ENCODE data around the gene METTL25. TPM values are rescaled to one million over a fixed set of nuclear protein-coding genes. Genes with fewer than 3 reads are reported as not detected.

The METTL25 gene
- total RNA-seq, 2 donors from 2014 or later, result 16.0 to 20.8 TPM

DNA sequence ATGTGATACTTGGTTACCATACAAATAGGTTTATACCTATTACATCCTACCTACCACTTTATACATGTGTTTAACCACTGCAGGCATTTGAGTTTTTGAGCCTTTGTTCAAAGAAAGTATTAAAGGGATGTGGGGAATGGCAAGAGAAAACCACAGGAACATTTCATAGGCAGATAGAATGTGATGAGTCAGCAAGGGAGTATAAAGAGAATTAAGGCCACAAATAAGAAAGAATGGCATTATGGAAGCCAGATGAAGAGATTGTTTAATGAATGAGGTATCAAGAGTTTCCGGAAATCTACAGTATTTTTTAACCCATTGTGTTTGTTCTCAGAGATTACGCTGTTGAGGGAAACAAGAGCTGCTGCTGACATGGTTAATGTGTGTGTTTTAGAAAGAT is 66.9 kb downstream of the METTL25 start:
- Histone ChIP-seq H3K9me3 (no peaks in the 10 kb centered on the region), H3K36me3 (no peaks in the 10 kb centered on the region), H3K4me1 (replicated peaks) (no peaks in the 10 kb centered on the region), H3K4me3 (no peak overlapping the region), H3K27me3 (replicated peaks; ENCODE audit: insufficient read depth) (no peaks in the 10 kb centered on the region), H3K27ac (no peak overlapping the region)
- intact Hi-C loops (cut with DNase I), result no loop called here
- DNase-seq (ENCODE audit: low spot score), result no peak
- TF ChIP-seq POLR2A (IDR thresholded peaks at IDR 0.05), result no peak
- no peak for TF ChIP-seq POLR2AphosphoS5 (IDR thresholded peaks at IDR 0.05)
- TF ChIP-seq, protein P1, sequence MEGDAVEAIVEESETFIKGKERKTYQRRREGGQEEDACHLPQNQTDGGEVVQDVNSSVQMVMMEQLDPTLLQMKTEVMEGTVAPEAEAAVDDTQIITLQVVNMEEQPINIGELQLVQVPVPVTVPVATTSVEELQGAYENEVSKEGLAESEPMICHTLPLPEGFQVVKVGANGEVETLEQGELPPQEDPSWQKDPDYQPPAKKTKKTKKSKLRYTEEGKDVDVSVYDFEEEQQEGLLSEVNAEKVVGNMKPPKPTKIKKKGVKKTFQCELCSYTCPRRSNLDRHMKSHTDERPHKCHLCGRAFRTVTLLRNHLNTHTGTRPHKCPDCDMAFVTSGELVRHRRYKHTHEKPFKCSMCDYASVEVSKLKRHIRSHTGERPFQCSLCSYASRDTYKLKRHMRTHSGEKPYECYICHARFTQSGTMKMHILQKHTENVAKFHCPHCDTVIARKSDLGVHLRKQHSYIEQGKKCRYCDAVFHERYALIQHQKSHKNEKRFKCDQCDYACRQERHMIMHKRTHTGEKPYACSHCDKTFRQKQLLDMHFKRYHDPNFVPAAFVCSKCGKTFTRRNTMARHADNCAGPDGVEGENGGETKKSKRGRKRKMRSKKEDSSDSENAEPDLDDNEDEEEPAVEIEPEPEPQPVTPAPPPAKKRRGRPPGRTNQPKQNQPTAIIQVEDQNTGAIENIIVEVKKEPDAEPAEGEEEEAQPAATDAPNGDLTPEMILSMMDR (IDR thresholded peaks at IDR 0.05), result no peak
- WGBS, result 55% methylated on average over 2 of the region's 2 CpGs

DNA sequence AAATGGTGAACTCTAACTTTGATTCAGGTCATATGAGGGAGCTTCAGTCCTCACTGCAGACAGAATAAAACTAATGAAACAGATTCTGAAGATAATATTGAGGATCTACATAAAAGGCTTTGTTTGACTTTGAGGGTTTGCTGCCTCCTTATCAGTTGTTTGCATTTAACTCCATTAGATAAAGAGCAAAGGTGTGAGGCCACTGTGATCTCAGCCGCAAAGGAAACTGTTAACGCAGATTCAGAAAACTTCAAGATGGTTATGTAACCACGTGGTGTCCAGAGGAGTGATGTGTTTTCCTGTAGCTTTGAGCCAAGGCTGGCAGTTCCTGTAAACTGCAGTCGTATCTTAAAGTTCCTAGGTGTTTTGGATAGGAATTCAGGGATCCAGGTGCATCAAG is 67.8 kb downstream of the METTL25 start:
- H3K9me3 ChIP-seq, result no peaks in the 10 kb centered on the region
- 35% methylated on average over 4 of the region's 4 CpGs for WGBS
- TF ChIP-seq POLR2A (IDR thresholded peaks at IDR 0.05), result no peak
- TF ChIP-seq POLR2AphosphoS5 (IDR thresholded peaks at IDR 0.05), result no peak
- TF ChIP-seq, protein P1 (IDR thresholded peaks at IDR 0.05), result no peak
- H3K4me1 ChIP-seq (replicated peaks), result no peaks in the 10 kb centered on the region
- no peak overlapping the region for H3K27ac ChIP-seq
- H3K36me3 ChIP-seq, result no peaks in the 10 kb centered on the region
- no peak overlapping the region for H3K4me3 ChIP-seq
- DNase-seq (ENCODE audit: low spot score), result no peak
- intact Hi-C loops (cut with DNase I), result no loop called here
- no peaks in the 10 kb centered on the region for H3K27me3 ChIP-seq (replicated peaks; ENCODE audit: insufficient read depth)

DNA sequence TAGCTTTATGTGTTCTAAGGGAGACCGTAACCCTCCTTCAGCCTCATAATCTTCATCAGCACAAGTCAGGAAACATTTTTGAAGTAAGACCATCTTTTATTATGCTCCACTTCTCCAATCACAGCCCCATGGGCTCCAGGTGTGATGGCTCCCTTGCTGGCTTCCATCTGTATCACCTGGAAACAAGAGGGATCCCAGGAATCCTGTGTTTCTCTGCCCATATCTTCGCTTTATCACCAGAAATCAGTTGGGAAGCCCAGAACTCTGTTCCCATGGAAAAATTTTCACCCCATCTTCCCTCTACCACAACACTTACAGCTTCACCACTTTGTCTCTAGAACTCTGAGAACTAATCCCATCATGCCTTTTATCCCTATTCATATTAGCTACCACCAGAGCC is 68.3 kb downstream of the METTL25 start:
- Histone ChIP-seq H3K9me3 (no peaks in the 10 kb centered on the region), H3K27ac (no peak overlapping the region), H3K4me3 (no peak overlapping the region), H3K4me1 (replicated peaks) (no peaks in the 10 kb centered on the region), H3K36me3 (no peaks in the 10 kb centered on the region), H3K27me3 (replicated peaks; ENCODE audit: insufficient read depth) (no peaks in the 10 kb centered on the region)
- TF ChIP-seq POLR2AphosphoS5 (IDR thresholded peaks at IDR 0.05) (no peak), POLR2A (IDR thresholded peaks at IDR 0.05) (no peak)
- TF ChIP-seq, protein P1 (IDR thresholded peaks at IDR 0.05), result no peak
- 92% methylated on average over 2 of the region's 2 CpGs for WGBS
- intact Hi-C loops (cut with DNase I), result no loop called here
- no peak for DNase-seq (ENCODE audit: low spot score)

DNA sequence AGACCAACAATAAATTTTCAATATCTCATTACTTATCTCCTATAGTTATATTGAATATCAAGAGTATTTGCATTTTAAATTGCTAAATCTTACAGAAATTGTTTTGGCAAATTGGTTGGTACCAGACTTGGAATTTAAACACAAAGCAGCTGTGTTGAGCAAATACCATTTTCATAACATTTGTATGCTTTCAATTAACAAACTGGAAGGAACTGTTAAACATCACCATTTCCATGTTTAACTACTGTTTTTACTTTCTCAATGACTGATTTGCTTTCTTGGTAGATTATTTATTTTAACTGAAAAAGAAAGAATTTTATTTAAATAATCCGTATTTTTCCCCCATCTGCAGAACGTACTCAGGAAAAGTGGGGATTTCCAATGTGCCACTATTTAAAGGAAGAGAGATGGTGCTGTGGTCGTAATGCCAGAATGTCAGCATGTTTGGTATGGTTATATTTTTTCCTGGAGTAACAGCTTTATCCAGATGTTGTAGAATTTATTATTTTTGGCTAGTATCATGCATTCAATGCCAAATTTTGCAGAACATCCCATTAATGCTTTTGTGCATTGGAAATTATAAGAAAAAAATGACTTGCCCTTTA is 72.3 kb downstream of the METTL25 start:
- H3K4me1 ChIP-seq (replicated peaks), result no peaks in the 10 kb centered on the region
- H3K27me3 ChIP-seq (replicated peaks; ENCODE audit: insufficient read depth), result no peaks in the 10 kb centered on the region
- no peak for TF ChIP-seq POLR2A (IDR thresholded peaks at IDR 0.05)
- TF ChIP-seq POLR2AphosphoS5 (IDR thresholded peaks at IDR 0.05), result no peak
- TF ChIP-seq, protein P1 (IDR thresholded peaks at IDR 0.05), result no peak
- H3K9me3 ChIP-seq, result no peaks in the 10 kb centered on the region
- WGBS, result 80% methylated on average over 3 of the region's 3 CpGs
- no peaks in the 10 kb centered on the region for H3K36me3 ChIP-seq
- intact Hi-C loops (cut with DNase I), result no loop called here
- no peak overlapping the region for H3K27ac ChIP-seq
- no peak for DNase-seq (ENCODE audit: low spot score)
- H3K4me3 ChIP-seq, result no peak overlapping the region

DNA sequence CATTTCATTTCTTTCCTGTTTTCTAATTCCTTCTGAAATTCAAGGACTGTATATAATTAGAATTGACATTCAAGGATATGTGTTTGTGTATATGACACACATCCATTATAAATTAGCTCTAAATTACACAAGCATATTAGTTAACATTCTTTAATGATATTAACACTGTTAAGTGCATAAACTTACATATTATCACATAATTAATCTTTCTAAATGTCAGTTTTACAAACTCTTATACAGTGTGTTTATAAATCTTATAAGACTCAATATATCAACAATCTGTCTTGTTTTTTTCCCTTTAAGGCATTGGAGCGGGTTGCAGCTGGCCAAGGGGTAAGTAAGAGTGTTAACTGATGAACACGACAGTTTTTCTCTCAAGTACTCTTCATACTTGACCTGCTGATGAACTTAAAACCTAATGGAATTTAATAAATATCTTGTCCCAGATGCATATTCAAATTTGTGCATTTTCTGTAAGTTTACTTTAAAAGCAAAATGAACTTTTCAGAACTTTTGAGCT is 76.1 kb downstream of the METTL25 start:
- H3K27me3 ChIP-seq (replicated peaks; ENCODE audit: insufficient read depth), result no peaks in the 10 kb centered on the region
- no peak for DNase-seq (ENCODE audit: low spot score)
- H3K27ac ChIP-seq, result no peak overlapping the region
- 72% methylated on average over 2 of the region's 2 CpGs for WGBS
- intact Hi-C loops (cut with DNase I), result no loop called here
- no peaks in the 10 kb centered on the region for H3K36me3 ChIP-seq
- H3K4me3 ChIP-seq, result no peak overlapping the region
- H3K4me1 ChIP-seq (replicated peaks), result no peaks in the 10 kb centered on the region
- no peaks in the 10 kb centered on the region for H3K9me3 ChIP-seq
- TF ChIP-seq POLR2AphosphoS5 (IDR thresholded peaks at IDR 0.05) (no peak), POLR2A (IDR thresholded peaks at IDR 0.05) (no peak)
- TF ChIP-seq, protein P1 (IDR thresholded peaks at IDR 0.05), result no peak
